GM12891 (cell line): ENCODE measurements around the gene RBM28.

Experiments
- POLR2A ChIP-seq: IDR thresholded peaks from 2 replicates; pipeline ENCODE4 v1.6.1; 2011; ENCODE audit warnings: low read depth, low read length, control low read depth
- POLR2AphosphoS5 ChIP-seq: IDR thresholded peaks from 2 replicates; pipeline ENCODE4 v1.6.1; 2011; ENCODE audit warnings: low read depth, low read length, control low read depth
- POU2F2 ChIP-seq: IDR thresholded peaks from 2 replicates; pipeline ENCODE4 v1.6.1; 2011; ENCODE audit warnings: low read depth, mild to moderate bottlenecking, control low read depth, low read length, moderate library complexity
- SPI1 ChIP-seq: IDR thresholded peaks from 2 replicates; pipeline ENCODE4 v1.6.1; 2011; ENCODE audit warnings: low read depth, low read length, control low read depth
- TAF1 ChIP-seq: IDR thresholded peaks from 2 replicates; pipeline ENCODE4 v1.6.1; 2011; ENCODE audit warnings: low read depth, low read length, control low read depth

DNA sequence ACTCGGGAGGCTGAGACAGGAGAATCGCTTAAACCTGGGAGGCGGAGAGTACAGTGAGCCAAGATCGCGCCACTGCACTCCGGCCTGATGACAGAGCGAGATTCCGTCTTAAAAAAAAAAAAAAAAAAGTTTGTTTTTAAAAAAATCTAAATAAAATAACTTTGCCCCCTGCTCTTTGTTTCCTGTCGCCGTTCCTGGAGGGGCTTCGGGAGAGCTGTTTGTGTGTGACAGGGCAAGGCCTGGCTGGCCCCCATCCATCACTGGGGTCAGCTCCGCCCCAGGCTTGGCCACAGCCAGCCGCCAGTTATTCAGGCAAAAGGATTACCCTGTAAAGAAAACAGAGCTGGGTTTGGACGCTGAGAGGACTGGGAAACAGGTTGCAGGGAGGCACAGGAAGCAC, 86.2 kb downstream of the RBM28 start:
- TF ChIP-seq TAF1 (no peak), POLR2A (no peak), SPI1 (no peak), POLR2AphosphoS5 (no peak), POU2F2 (no peak)
